ENCODE data around the gene CLSTN1.
"Not testable (repeated sequence)": the region's sequence is repeated elsewhere in the genome, so short reads cannot be mapped to it uniquely, and the experiment has no call there.

CLSTN1 gene

GRCh38 chr1:9720785-9721605, 102.8 kb downstream of the CLSTN1 start:
- Histone ChIP-seq H3K9me3 (ENCODE audit: control insufficient read depth, insufficient read depth, low read depth, low read length) (peaks cover 15% of the 10 kb centered on the region), H3K36me3 (ENCODE audit: control insufficient read depth, insufficient read depth, low read length) (peaks cover 32% of the 10 kb centered on the region), H3K27ac (ENCODE audit: low read depth, low read length) (no peak overlapping the region), H3K4me1 (ENCODE audit: control insufficient read depth, insufficient read depth, low read length) (peaks cover 33% of the 10 kb centered on the region), H3K9ac (ENCODE audit: low read length) (no peak overlapping the region), H3K27me3 (ENCODE audit: control insufficient read depth, insufficient read depth, low read length) (no peaks in the 10 kb centered on the region), H3K4me3 (ENCODE audit: low read depth, low read length) (no peak overlapping the region)

- no peak overlapping the region for H3K4me3 ChIP-seq (ENCODE audit: low read depth, low read length)
- no peak overlapping the region for H3K9ac ChIP-seq (ENCODE audit: low read length)
- H3K27me3 ChIP-seq (ENCODE audit: control insufficient read depth, insufficient read depth, low read length), result no peaks in the 10 kb centered on the region
- H3K36me3 ChIP-seq (ENCODE audit: control insufficient read depth, insufficient read depth, low read length), result peaks cover 34% of the 10 kb centered on the region
- no peak overlapping the region; the same call in 1 of the 2 replicates for H3K27ac ChIP-seq (ENCODE audit: low read depth, low read length)
- H3K9me3 ChIP-seq (ENCODE audit: control insufficient read depth, insufficient read depth, low read depth, low read length), result peaks cover 15% of the 10 kb centered on the region
- H3K4me1 ChIP-seq (ENCODE audit: control insufficient read depth, insufficient read depth, low read length), result peaks cover 37% of the 10 kb centered on the region
Measured at GRCh38 chr1:9719978-9720722, 103.6 kb downstream of the CLSTN1 start.

GRCh38 chr1:9718006-9718680, 105.6 kb downstream of the CLSTN1 start:
- H3K27me3 ChIP-seq (ENCODE audit: control insufficient read depth, insufficient read depth, low read length), result no peaks in the 10 kb centered on the region
- H3K4me3 ChIP-seq (ENCODE audit: low read depth, low read length), result no peak overlapping the region
- peaks cover 6% of the 10 kb centered on the region for H3K9me3 ChIP-seq (ENCODE audit: control insufficient read depth, insufficient read depth, low read depth, low read length)
- H3K36me3 ChIP-seq (ENCODE audit: control insufficient read depth, insufficient read depth, low read length), result peaks cover 20% of the 10 kb centered on the region
- H3K27ac ChIP-seq (ENCODE audit: low read depth, low read length), result peak overlapping the region; percentile 15
- peaks cover 49% of the 10 kb centered on the region for H3K4me1 ChIP-seq (ENCODE audit: control insufficient read depth, insufficient read depth, low read length)
- H3K9ac ChIP-seq (ENCODE audit: low read length), result peak overlapping the region; percentile 51

- H3K36me3 ChIP-seq (ENCODE audit: control insufficient read depth, insufficient read depth, low read length), result peaks cover 13% of the 10 kb centered on the region; the same call in 1 of the 2 replicates
- peak overlapping the region; percentile 51 for H3K9ac ChIP-seq (ENCODE audit: low read length)
- H3K4me1 ChIP-seq (ENCODE audit: control insufficient read depth, insufficient read depth, low read length), result peaks cover 49% of the 10 kb centered on the region
- H3K9me3 ChIP-seq (ENCODE audit: control insufficient read depth, insufficient read depth, low read depth, low read length), result no peaks in the 10 kb centered on the region
- no peak overlapping the region for H3K4me3 ChIP-seq (ENCODE audit: low read depth, low read length)
- peak overlapping the region; percentile 15 for H3K27ac ChIP-seq (ENCODE audit: low read depth, low read length)
- H3K27me3 ChIP-seq (ENCODE audit: control insufficient read depth, insufficient read depth, low read length), result no peaks in the 10 kb centered on the region
Measured at GRCh38 chr1:9717193-9718005, 106.4 kb downstream of the CLSTN1 start.

GRCh38 chr1:9716404-9717192, 107.2 kb downstream of the CLSTN1 start:
- peaks cover 48% of the 10 kb centered on the region for H3K4me1 ChIP-seq (ENCODE audit: control insufficient read depth, insufficient read depth, low read length)

GRCh38 chr1:9715536-9716226, 108.1 kb downstream of the CLSTN1 start:
- peaks cover 6% of the 10 kb centered on the region; the same call in 1 of the 2 replicates for H3K36me3 ChIP-seq (ENCODE audit: control insufficient read depth, insufficient read depth, low read length)
- H3K9me3 ChIP-seq (ENCODE audit: control insufficient read depth, insufficient read depth, low read depth, low read length), result no peaks in the 10 kb centered on the region
- H3K27ac ChIP-seq (ENCODE audit: low read depth, low read length), result no peak overlapping the region
- no peak overlapping the region for H3K9ac ChIP-seq (ENCODE audit: low read length)
- no peaks in the 10 kb centered on the region for H3K27me3 ChIP-seq (ENCODE audit: control insufficient read depth, insufficient read depth, low read length)
- no peak overlapping the region for H3K4me3 ChIP-seq (ENCODE audit: low read depth, low read length)
- peaks cover 41% of the 10 kb centered on the region for H3K4me1 ChIP-seq (ENCODE audit: control insufficient read depth, insufficient read depth, low read length)

More at GRCh38 chr1:9716404-9717192, 107.2 kb downstream of the CLSTN1 start:
- Histone ChIP-seq H3K27me3 (ENCODE audit: control insufficient read depth, insufficient read depth, low read length) (no peaks in the 10 kb centered on the region), H3K27ac (ENCODE audit: low read depth, low read length) (peak overlapping the region; percentile 15), H3K36me3 (ENCODE audit: control insufficient read depth, insufficient read depth, low read length) (peaks cover 6% of the 10 kb centered on the region; the same call in 1 of the 2 replicates), H3K9ac (ENCODE audit: low read length) (no peak overlapping the region), H3K4me3 (ENCODE audit: low read depth, low read length) (no peak overlapping the region), H3K9me3 (ENCODE audit: control insufficient read depth, insufficient read depth, low read depth, low read length) (no peaks in the 10 kb centered on the region)

GRCh38 chr1:9714257-9714718, 109.5 kb downstream of the CLSTN1 start:
- H3K27ac ChIP-seq (ENCODE audit: low read depth, low read length), result no peak overlapping the region

GRCh38 chr1:9712767-9713166, 111.0 kb downstream of the CLSTN1 start:
- not testable (repeated sequence) for H3K27me3 ChIP-seq (ENCODE audit: control insufficient read depth, insufficient read depth, low read length); H3K4me3 ChIP-seq (ENCODE audit: low read depth, low read length); H3K27ac ChIP-seq (ENCODE audit: low read depth, low read length); H3K36me3 ChIP-seq (ENCODE audit: control insufficient read depth, insufficient read depth, low read length); H3K9me3 ChIP-seq (ENCODE audit: control insufficient read depth, insufficient read depth, low read depth, low read length); H3K9ac ChIP-seq (ENCODE audit: low read length)
- H3K4me1 ChIP-seq (ENCODE audit: control insufficient read depth, insufficient read depth, low read length), result peaks cover 27% of the 10 kb centered on the region

More at GRCh38 chr1:9714257-9714718, 109.5 kb downstream of the CLSTN1 start:
- Histone ChIP-seq H3K9me3 (ENCODE audit: control insufficient read depth, insufficient read depth, low read depth, low read length) (no peaks in the 10 kb centered on the region), H3K27me3 (ENCODE audit: control insufficient read depth, insufficient read depth, low read length) (no peaks in the 10 kb centered on the region), H3K36me3 (ENCODE audit: control insufficient read depth, insufficient read depth, low read length) (peaks cover 10% of the 10 kb centered on the region; the same call in 1 of the 2 replicates), H3K4me1 (ENCODE audit: control insufficient read depth, insufficient read depth, low read length) (peaks cover 41% of the 10 kb centered on the region), H3K9ac (ENCODE audit: low read length) (no peak overlapping the region), H3K4me3 (ENCODE audit: low read depth, low read length) (no peak overlapping the region)

- H3K27me3 ChIP-seq (ENCODE audit: control insufficient read depth, insufficient read depth, low read length), result no peaks in the 10 kb centered on the region
- no peaks in the 10 kb centered on the region for H3K9me3 ChIP-seq (ENCODE audit: control insufficient read depth, insufficient read depth, low read depth, low read length)
- no peak overlapping the region for H3K27ac ChIP-seq (ENCODE audit: low read depth, low read length)
- no peak overlapping the region for H3K4me3 ChIP-seq (ENCODE audit: low read depth, low read length)
- H3K4me1 ChIP-seq (ENCODE audit: control insufficient read depth, insufficient read depth, low read length), result peaks cover 15% of the 10 kb centered on the region
- H3K36me3 ChIP-seq (ENCODE audit: control insufficient read depth, insufficient read depth, low read length), result peaks cover 10% of the 10 kb centered on the region; the same call in 1 of the 2 replicates
- H3K9ac ChIP-seq (ENCODE audit: low read length), result no peak overlapping the region
Measured at GRCh38 chr1:9711466-9712020, 112.2 kb downstream of the CLSTN1 start.

Measured in HUES6 (cell line).